Adrenal gland (tissue), 12 donors: Measurements from ENCODE around the gene CLMP. TPM values are rescaled to one million over a fixed set of nuclear protein-coding genes. Genes with fewer than 3 reads are reported as not detected.
A peak's percentile ranks its signal among the peaks of the same experiment; 100 is the strongest.

Source experiments
- DNase-seq, 7 donors: peaks; one replicate each; pipeline ENCODE4 v3.0.0-alpha.2; 2019 to 2020
- H3K27ac ChIP-seq, 5 donors: fragments of 200-600 bp; sonication (generic) in 4 of 5; 1 replicate in 3 of 5; 2 replicates in 2 of 5; pipeline versions ENCODE4 v1.5.1 to v1.8.0; 2016 to 2020; ENCODE audit warnings: mild to moderate bottlenecking in 1 of 5
- H3K27me3 ChIP-seq: fragments of 200-600 bp; 2 replicates; pipeline ENCODE4 v1.8.0; 2021
- H3K36me3 ChIP-seq, 2 donors: fragments of 200-600 bp; replicated peaks in 1 of 2; 1 replicate in 1 of 2; 2 replicates in 1 of 2; pipeline versions ENCODE4 v1.5.1 to v1.8.0; 2018 to 2022
- H3K4me1 ChIP-seq, 2 donors: fragments of 200-600 bp; replicated peaks in 1 of 2; 1 replicate in 1 of 2; 2 replicates in 1 of 2; pipeline versions ENCODE4 v1.5.1 to v1.8.0; 2018 to 2021
- H3K4me3 ChIP-seq, 4 donors: fragments of 200-600 bp; sonication (generic) in 3 of 4; one replicate each; pipeline ENCODE4 v1.5.1; 2016 to 2018
- H3K9me3 ChIP-seq, 3 donors: fragments of 200-600 bp; sonication (generic) in 1 of 3; replicated peaks in 1 of 3; 1 replicate in 2 of 3; 2 replicates in 1 of 3; pipeline versions ENCODE4 v1.5.1 to v1.8.0; 2016 to 2021
- POLR2A ChIP-seq, 2 donors: fragments of 450-650 bp; IDR thresholded peaks; one replicate each; pipeline ENCODE4 v1.6.1; 2017; ENCODE audit warnings: antibody characterized with exemption in 2 of 2, mild to moderate bottlenecking in 2 of 2, moderate library complexity in 1 of 2
- WGBS, 4 donors: extraction: QIAGEN DNeasy Blood & Tissue Kit in 2 of 4; methylation state at CpG; one replicate each; pipeline versions ENCODE4 v1.1.5 to v1.1.7; 2013 to 2017; 5-methylcytosine and 5-hydroxymethylcytosine counted together
- intact Hi-C, 2 donors: fragments of 100-400 bp; cut with DNase I; formaldehyde crosslinking; loops; one replicate each; pipeline versions ENCODE4 v1.14.1 to v1.15.0; 2022 to 2023
- polyA plus RNA-seq, 3 donors: library from polyadenylated mRNA; stranded (reverse); fragments of 200-250 nt in 2 of 3; fragments of 350-450 nt in 1 of 3; fragmentation: Illumina TruSeq in 1 of 3; extraction: RNeasy Lipid Tissue Mini Kit (QIAGEN cat#74804) in 1 of 3; gene quantifications; one replicate each; pipeline ENCODE4 v1.2.3, GENCODE V29; 2013 to 2014
- total RNA-seq, 9 donors: library from RNA; depleted of rRNA in 4 of 9; stranded (reverse); fragments of >200 nt in 4 of 9; fragments of 120-200 nt in 1 of 9; fragmentation: NEBNext Ultra II Directional in 1 of 9; extraction: Animal tissue kit (Norgen Biotek cat#: 25700) in 1 of 9; gene quantifications; one replicate each; pipeline versions ENCODE4 v1.1.0 to v1.2.4, GENCODE V29; 2013 to 2023
- TF ChIP-seq, protein P1 (sequence below), 6 experiments: fragments of 450-650 bp in 4 of 6; fragments of 200-600 bp in 2 of 6; sonication (generic) in 1 of 6; IDR thresholded peaks; 1 replicate in 5 of 6; 2 replicates in 1 of 6; pipeline versions ENCODE4 v1.5.1 to v1.8.0; 2016 to 2021; ENCODE audit warnings: antibody characterized with exemption in 6 of 6, mild to moderate bottlenecking in 2 of 6, moderate library complexity in 1 of 6
- donor health status: healthy with polysubstance abuse.
- donor health status: Bipolar disorder and iron deficiency.
- donor health status: DM: yes; HTN: yes; CAD: no.
- donor health status: DM: no; HTN: no; CAD: no.
- donor health status: DM: no; HTN: no; CAD: no.
- donor health status: DM: yes; HTN: yes; CAD: no.

Gene CLMP
- total and polyA plus RNA-seq, 12 donors: 3.8 to 36.6 (median 19.8) TPM

DNA sequence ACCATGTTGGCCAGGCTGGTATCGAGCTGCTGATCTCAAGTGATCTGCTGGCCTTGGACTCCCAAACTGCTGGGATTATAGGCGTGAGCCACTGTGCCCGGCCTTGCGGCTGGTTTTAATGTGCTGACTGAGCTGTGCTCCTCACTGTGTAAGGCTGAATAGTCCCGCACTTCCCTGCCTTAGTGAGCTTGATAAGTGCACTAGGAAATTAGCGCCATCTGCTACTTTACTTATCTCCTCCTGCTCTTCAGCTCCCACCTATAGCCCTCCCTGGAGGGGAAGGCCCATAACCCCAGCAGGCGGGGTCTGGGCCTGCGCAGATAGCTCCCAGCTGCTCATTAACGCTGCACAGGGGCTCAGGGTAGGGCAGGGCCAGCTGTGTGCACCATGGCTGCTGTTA lies 49.4 kb downstream of the CLMP start:
- Histone ChIP-seq H3K9me3 (no peaks in the 10 kb centered on the region), H3K27ac (peak overlapping the region; percentile 54 to 95 (median 82)), H3K27me3 (no peaks in the 10 kb centered on the region), H3K4me1 (peaks cover 7 to 13% of the 10 kb centered on the region in 2 donors), H3K4me3 (peak overlapping the region in 1 of 4 donors; percentile 38), H3K36me3 (no peaks in the 10 kb centered on the region)
- TF ChIP-seq POLR2A (IDR thresholded peaks at IDR 0.05): no peak
- DNase-seq: peak in 5 of 7 donors; percentile 55 to 71 (median 56)
- 40 to 72% (median 45%) methylated on average over 8 to 9 of the region's 9 CpGs for WGBS, 4 donors
- intact Hi-C loops: no loop called here

DNA sequence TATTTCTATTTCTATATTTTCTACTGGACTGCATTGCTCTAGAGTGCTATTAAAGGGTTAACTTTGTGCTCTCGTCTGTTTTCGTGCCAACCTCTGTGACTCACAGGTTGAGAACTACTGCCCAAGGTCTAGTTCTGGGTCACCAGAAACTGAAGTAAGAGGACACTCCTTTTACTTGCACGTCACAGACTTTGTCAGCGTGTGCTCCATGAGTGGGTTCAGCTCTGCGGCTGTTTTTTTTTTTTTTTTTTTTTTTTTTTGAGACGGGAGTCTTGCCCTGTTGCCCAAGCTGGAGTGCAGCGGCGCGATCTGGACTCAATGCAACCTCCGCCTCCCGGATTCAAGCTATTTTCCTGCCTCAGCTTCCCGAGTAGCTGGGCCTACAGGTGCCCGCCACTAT lies 49.8 kb downstream of the CLMP start:
- WGBS, 4 donors: 34 to 46% (median 44%) methylated on average over 12 to 13 of the region's 13 CpGs
- TF ChIP-seq, protein P1, sequence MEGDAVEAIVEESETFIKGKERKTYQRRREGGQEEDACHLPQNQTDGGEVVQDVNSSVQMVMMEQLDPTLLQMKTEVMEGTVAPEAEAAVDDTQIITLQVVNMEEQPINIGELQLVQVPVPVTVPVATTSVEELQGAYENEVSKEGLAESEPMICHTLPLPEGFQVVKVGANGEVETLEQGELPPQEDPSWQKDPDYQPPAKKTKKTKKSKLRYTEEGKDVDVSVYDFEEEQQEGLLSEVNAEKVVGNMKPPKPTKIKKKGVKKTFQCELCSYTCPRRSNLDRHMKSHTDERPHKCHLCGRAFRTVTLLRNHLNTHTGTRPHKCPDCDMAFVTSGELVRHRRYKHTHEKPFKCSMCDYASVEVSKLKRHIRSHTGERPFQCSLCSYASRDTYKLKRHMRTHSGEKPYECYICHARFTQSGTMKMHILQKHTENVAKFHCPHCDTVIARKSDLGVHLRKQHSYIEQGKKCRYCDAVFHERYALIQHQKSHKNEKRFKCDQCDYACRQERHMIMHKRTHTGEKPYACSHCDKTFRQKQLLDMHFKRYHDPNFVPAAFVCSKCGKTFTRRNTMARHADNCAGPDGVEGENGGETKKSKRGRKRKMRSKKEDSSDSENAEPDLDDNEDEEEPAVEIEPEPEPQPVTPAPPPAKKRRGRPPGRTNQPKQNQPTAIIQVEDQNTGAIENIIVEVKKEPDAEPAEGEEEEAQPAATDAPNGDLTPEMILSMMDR (IDR thresholded peaks at IDR 0.05): no peak
- TF ChIP-seq POLR2A (IDR thresholded peaks at IDR 0.05): peak in 1 of 2 donors; percentile 27
- DNase-seq: peak; percentile 81 to 93 (median 90)
- Histone ChIP-seq H3K27me3 (no peaks in the 10 kb centered on the region), H3K36me3 (no peaks in the 10 kb centered on the region), H3K9me3 (no peaks in the 10 kb centered on the region), H3K4me1 (peaks cover 7 to 13% of the 10 kb centered on the region in 2 donors), H3K27ac (peak overlapping the region in 4 of 5 donors; percentile 81 to 95 (median 85)), H3K4me3 (peak overlapping the region in 1 of 4 donors; percentile 38)
- intact Hi-C loops: no loop called here

DNA sequence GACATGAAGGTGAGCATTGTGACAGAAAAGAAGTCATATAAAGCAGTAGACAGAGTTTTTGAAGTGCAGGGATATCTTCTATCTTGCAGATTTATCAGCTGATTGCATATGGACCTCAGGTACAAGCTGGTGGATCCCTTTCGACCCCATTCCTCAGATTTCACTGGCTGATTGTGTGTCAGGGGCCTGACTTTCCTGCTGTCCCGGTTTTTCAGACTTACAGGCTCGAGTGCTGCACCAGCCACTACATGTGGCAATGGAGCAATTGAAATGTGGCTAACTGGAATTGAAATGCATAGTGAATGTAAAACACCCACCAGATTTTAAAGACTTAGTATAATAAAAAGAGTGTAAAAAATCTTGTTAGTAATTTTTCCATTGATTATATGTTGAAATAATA lies 50.3 kb downstream of the CLMP start:
- intact Hi-C loops: no loop called here
- H3K27me3 ChIP-seq: no peaks in the 10 kb centered on the region
- no peak for TF ChIP-seq POLR2A (IDR thresholded peaks at IDR 0.05)
- TF ChIP-seq, protein P1 (IDR thresholded peaks at IDR 0.05): no peak
- no peaks in the 10 kb centered on the region for H3K9me3 ChIP-seq
- peaks cover 7 to 13% of the 10 kb centered on the region in 2 donors for H3K4me1 ChIP-seq
- 45 to 59% (median 54%) methylated on average over 3 of the region's 3 CpGs for WGBS, 4 donors
- H3K4me3 ChIP-seq: no peak overlapping the region
- no peak for DNase-seq
- H3K36me3 ChIP-seq: no peaks in the 10 kb centered on the region
- peak overlapping the region in 3 of 5 donors; percentile 16 to 88 (median 26) for H3K27ac ChIP-seq

DNA sequence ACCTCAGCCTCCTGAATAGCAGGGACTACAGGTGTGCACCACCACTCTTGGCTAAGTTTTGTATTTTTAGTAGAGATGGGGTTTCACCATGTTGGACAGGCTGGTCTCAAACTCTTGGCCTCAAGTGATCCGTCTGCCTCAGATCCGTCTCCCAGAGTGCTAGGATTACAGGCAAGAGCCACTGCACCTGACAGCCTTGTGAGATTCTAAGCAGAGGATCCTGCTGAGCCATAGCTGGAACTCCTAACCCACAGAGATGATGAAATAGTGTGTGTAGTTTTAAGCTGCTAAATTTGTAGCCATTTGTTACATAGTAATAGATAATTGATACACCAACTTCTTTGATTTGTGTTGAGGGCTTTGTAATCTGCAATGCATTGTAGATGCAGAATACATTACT lies 51.1 kb downstream of the CLMP start:
- H3K4me1 ChIP-seq: peaks cover 7 to 13% of the 10 kb centered on the region in 2 donors
- 90 to 100% (median 92%) methylated on average over 1 to 2 of the region's 2 CpGs for WGBS, 4 donors
- no peak overlapping the region for H3K27ac ChIP-seq
- H3K9me3 ChIP-seq: no peaks in the 10 kb centered on the region
- TF ChIP-seq POLR2A (IDR thresholded peaks at IDR 0.05): no peak
- TF ChIP-seq, protein P1 (IDR thresholded peaks at IDR 0.05): no peak
- DNase-seq: no peak
- intact Hi-C loops: no loop called here
- no peaks in the 10 kb centered on the region for H3K36me3 ChIP-seq
- H3K4me3 ChIP-seq: no peak overlapping the region
- no peaks in the 10 kb centered on the region for H3K27me3 ChIP-seq

DNA sequence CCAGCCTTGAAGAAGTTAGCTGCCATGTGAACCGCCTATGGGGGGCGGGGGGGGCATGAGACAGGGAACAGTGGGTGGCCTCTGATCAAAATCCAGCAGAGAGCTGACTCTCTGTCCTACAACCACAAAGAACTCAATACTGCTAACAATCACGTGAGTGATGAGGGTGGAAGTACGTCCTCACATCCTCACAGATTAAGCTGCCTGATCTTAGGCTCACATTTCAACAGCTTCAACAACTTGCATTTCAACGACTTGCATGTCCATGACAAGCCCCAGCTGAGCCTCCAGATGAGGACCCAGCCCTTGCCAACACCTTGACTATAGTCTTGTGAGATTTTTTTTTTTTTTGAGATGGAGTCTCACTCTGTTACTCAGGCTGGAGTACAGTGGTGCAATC lies 51.6 kb downstream of the CLMP start:
- DNase-seq: no peak
- intact Hi-C loops: no loop called here
- Histone ChIP-seq H3K27ac (no peak overlapping the region), H3K27me3 (no peaks in the 10 kb centered on the region), H3K36me3 (no peaks in the 10 kb centered on the region), H3K4me1 (peaks cover 7 to 13% of the 10 kb centered on the region in 2 donors), H3K9me3 (no peaks in the 10 kb centered on the region), H3K4me3 (no peak overlapping the region)
- WGBS, 4 donors: 49 to 78% (median 69%) methylated on average over 5 of the region's 5 CpGs
- TF ChIP-seq, protein P1 (IDR thresholded peaks at IDR 0.05): no peak
- TF ChIP-seq POLR2A (IDR thresholded peaks at IDR 0.05): no peak
